MG63 (cell line): Measurements from ENCODE around the gene PIK3CB. TPM values are rescaled to one million over a fixed set of nuclear protein-coding genes. Genes with fewer than 3 reads are reported as not detected.
"Not testable (repeated sequence)": the region's sequence is repeated elsewhere in the genome, so short reads cannot be mapped to it uniquely, and the experiment has no call there.

ENCODE experiments used
- DNase-seq: peaks from one replicate; pipeline ENCODE4 v3.0.0-alpha.2; 2020
- H3K27me3 ChIP-seq: fragments of 250-450 bp; sonication (Bioruptor Pico); 2 replicates; pipeline ENCODE4 v1.5.1; 2020; ENCODE audit warnings: mild to moderate bottlenecking, moderate library complexity
- H3K36me3 ChIP-seq: fragments of 250-450 bp; sonication (Bioruptor Pico); 2 replicates; pipeline ENCODE4 v1.5.1; 2020; ENCODE audit warnings: mild to moderate bottlenecking, moderate library complexity
- H3K4me3 ChIP-seq: fragments of 250-450 bp; sonication (Bioruptor Pico); 2 replicates; pipeline ENCODE4 v1.5.1; 2020; ENCODE audit warnings: mild to moderate bottlenecking, moderate library complexity
- H3K9me3 ChIP-seq: fragments of 250-450 bp; sonication (Bioruptor Pico); 2 replicates; pipeline ENCODE4 v1.5.1; 2020; ENCODE audit warnings: mild to moderate bottlenecking, moderate library complexity
- total RNA-seq: library from RNA; depleted of rRNA; stranded (reverse); fragments of >200 nt; shearing (Covaris generic); gene quantifications from 2 replicates; pipeline ENCODE4 v1.2.3, GENCODE V29; 2014; ENCODE audit warnings: low replicate concordance

The PIK3CB gene
- total RNA-seq, 1 experiment from 2014 or later, result 40.9 TPM

DNA sequence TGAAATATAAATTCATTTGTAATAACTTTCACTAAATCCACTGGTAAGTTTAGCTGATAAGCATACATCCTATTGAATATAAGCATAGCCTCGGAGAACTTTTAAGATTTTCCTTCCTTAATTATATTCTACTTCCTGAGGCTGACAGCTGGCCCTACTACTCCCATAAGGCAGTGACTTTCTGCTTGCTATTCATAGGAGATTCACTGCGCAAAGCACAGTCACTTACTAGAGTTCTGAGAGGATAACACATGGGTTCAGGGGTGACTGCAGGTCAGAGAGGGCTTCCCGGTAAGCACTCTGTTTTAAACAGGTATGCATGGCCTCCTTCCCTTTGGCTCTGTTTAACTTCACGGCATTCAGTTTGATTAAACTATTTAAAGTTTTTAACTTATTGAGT, 150.3 kb downstream of the PIK3CB start:
- Histone ChIP-seq H3K9me3 (peaks cover 3% of the 10 kb centered on the region; the same call in 1 of the 2 replicates), H3K36me3 (peaks cover 33% of the 10 kb centered on the region), H3K4me3 (no peak overlapping the region), H3K27me3 (no peaks in the 10 kb centered on the region)
- DNase-seq, result no peak

DNA sequence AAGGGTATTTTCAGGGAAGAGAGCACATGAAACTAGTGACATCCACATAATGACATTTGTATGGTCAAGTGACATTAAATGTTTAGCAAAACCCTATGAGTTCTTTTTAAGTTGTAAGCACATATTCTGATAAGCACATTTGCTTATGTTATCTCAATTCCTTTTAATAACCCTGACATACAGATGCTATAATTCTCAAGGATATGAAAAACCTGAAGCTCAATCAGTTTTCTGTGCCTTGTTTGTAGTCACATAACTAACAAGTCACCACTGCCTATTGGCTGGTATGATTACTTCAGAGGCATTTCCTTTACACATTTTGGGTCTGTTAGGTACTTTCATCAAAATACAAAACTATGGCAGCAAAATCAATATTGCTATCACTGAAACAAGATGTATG, 152.1 kb downstream of the PIK3CB start:
- Histone ChIP-seq H3K36me3 (peaks cover 38% of the 10 kb centered on the region), H3K9me3 (peaks cover 3% of the 10 kb centered on the region), H3K4me3 (no peak overlapping the region), H3K27me3 (no peaks in the 10 kb centered on the region)
- no peak for DNase-seq

- Histone ChIP-seq H3K4me3 (no peak overlapping the region), H3K9me3 (peaks cover 2% of the 10 kb centered on the region; the same call in 1 of the 2 replicates), H3K27me3 (no peaks in the 10 kb centered on the region), H3K36me3 (peaks cover 40% of the 10 kb centered on the region)
- DNase-seq, result no peak
Measured at GRCh38 chr3:138681463-138682220, 153.1 kb downstream of the PIK3CB start.

DNA sequence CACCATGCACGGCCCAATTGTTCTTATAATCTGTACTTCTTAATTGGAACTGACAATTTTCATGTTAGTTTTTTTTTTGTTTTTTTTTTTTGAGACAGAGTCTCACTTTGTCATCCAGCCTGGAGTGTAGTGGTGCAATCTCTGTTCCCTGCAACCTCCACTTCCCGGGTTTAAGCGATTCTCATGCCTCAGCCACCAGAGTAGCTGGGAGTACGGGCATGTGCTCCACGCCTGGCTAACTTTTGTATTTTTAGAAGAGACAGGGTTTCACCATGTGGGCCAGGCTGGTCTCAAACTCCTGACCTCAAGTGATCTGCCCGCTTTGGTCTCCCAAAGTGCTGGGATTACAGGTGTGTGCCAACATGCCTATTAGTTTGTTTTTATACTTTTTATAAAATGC, 153.8 kb downstream of the PIK3CB start:
- H3K36me3 ChIP-seq, result peaks cover 45% of the 10 kb centered on the region
- H3K27me3 ChIP-seq, H3K4me3 ChIP-seq, H3K9me3 ChIP-seq, DNase-seq: not testable (repeated sequence)

DNA sequence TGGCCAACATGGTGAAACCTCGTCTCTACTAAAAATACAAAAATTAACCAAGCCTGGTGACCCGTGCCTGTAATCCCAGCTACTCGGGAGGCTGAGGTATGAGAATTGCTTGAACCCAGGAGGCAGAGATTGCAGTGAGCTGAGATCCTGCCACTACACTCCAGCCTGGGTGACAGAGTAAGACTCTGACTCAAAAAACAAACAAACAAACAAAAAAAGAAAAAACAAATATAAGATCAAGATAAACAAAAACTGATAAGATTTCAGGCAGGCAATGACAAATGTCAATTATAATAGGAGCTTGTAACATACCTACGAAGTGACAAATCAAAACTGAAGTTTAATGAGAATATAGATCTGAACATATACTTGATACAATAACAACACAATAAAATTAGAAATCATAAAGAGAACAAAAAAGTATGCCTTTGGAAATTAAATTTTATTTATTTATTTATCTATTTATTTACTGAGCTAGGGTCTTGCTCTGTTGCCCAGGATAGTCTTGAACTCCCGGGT, 155.8 kb downstream of the PIK3CB start:
- no peak for DNase-seq
- Histone ChIP-seq H3K36me3 (peaks cover 59% of the 10 kb centered on the region), H3K4me3 (no peak overlapping the region), H3K27me3 (no peaks in the 10 kb centered on the region), H3K9me3 (peaks cover 22% of the 10 kb centered on the region)

DNA sequence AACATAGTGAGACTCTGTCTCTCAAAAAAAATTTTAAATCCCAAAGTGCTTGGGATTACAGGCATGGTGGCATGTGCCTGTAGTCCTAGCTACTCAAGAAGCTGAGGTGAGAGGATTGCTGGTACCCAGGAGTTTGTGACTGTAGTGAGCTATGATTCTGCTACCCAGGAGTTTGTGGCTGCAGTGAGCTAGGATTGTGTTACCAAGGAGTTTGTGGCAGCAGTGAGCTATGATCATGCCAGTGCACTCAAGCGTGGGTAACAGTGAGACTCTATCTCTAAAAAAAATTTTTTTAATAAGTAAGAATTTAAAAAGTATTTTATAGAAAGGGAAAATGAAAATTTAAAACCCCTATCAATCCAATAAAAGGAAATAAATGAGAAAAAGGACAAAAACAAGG, 156.6 kb downstream of the PIK3CB start:
- Histone ChIP-seq H3K4me3 (no peak overlapping the region), H3K9me3 (peaks cover 24% of the 10 kb centered on the region), H3K36me3 (peaks cover 60% of the 10 kb centered on the region), H3K27me3 (no peaks in the 10 kb centered on the region)
- DNase-seq, result no peak

DNA sequence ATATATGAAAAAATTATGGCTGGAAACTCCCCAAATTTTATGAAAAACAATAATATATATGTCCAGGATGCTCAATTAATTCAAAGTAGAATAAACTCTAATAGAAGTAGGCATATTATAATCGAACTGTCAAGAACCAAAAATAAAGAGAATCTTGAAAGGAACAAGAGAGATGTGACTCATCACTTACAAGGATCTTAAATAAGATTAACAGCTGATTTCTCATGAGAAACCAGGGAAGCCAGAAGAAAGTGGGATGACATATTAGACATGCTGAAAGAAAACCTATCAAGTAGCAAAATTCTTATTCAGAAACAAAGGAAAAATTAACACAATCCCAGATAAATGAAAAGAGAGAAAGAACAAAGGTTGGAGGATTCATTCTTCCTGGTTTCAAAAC, 159.3 kb downstream of the PIK3CB start:
- Histone ChIP-seq H3K9me3 (peaks cover 24% of the 10 kb centered on the region), H3K36me3 (peaks cover 47% of the 10 kb centered on the region), H3K27me3 (no peaks in the 10 kb centered on the region), H3K4me3 (no peak overlapping the region)
- no peak for DNase-seq

DNA sequence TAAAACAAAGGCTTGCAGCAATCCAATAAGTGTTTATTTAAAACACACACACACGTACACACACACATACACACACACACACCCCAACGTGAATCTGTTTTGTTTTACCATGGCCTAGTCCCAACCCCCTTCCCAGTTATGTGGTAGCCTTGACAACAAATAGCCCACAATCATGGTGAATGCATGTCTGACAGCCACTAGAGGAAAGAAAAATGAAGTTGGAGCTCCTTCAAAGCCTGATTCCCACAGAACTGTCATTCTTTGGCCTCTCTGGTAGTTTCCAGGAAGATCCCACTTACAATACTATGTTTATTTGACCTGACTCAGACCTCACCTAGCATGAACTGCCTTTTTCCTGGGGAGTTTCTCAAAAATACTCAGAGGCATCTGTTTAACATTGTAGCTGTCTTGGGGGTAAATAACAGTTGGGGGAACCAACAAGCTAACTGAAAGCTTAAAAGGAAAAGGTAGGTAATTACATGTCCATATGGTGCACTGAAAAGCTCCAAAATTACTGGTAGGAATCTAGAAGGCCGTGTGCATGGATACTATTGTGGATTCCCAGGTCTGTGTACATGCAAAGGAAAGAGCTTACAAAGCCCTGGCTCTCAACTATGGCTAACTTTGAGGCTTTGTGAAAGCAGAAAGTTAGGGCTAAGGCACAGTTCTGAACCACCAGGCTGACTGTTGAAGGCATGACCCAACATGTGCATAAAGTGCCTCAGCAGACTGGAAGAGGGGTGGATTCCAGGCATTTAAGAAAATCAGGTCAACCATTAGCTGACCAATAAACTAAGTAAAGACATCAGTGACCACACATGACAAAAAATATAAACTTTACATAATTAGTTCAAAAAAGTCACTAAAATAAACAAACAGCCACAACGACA, 160.8 kb downstream of the PIK3CB start:
- DNase-seq, result no peak
- Histone ChIP-seq H3K36me3 (peaks cover 43% of the 10 kb centered on the region), H3K4me3 (no peak overlapping the region)

DNA sequence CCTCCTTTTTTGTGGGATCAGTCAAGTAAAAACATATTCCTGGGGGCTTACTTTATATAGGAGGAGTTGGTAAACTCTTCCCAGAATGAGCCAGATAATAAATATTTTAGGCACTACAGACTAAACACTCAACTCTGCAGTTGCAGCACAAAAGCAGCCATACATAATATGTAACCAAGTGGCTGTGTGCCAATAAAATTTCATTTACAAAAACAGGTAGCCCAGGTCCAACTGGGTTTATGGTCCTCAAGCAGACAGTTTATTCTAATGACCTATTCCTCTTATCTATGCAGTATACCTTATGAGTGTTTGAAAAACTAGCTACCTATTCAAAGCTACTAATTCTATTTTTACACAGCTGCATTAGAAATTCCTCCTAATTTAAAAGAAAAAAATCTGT, 164.3 kb downstream of the PIK3CB start:
- peaks cover 11% of the 10 kb centered on the region for H3K9me3 ChIP-seq
- peaks cover 20% of the 10 kb centered on the region for H3K36me3 ChIP-seq
- H3K27me3 ChIP-seq, result no peaks in the 10 kb centered on the region
- H3K4me3 ChIP-seq, result no peak overlapping the region
- DNase-seq, result no peak

More for the DNA sequence above, 160.8 kb downstream of the PIK3CB start:
- H3K27me3 ChIP-seq, result no peaks in the 10 kb centered on the region
- peaks cover 24% of the 10 kb centered on the region for H3K9me3 ChIP-seq

DNA sequence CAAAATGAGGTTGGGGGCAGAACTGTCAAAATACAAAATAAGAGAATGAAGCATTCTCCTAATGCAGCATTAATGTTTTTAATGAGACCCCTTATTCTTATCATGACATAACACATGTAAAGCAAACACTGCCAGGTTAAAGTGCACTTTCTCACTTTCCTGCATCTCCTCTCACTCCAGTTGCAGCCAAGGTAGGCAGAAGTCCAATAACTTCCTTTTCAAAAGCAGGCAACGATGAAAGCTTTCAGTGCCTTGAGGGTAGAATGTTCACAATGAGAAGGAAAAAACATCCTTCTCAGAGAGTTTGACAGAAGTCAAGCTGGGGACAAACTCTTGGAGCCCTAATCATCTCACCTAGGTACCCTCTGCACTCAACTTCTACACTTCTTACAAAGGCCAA, 166.6 kb downstream of the PIK3CB start:
- no peak for DNase-seq
- H3K27me3 ChIP-seq, result no peaks in the 10 kb centered on the region
- no peaks in the 10 kb centered on the region for H3K9me3 ChIP-seq
- H3K4me3 ChIP-seq, result no peak overlapping the region
- H3K36me3 ChIP-seq, result peaks cover 21% of the 10 kb centered on the region

DNA sequence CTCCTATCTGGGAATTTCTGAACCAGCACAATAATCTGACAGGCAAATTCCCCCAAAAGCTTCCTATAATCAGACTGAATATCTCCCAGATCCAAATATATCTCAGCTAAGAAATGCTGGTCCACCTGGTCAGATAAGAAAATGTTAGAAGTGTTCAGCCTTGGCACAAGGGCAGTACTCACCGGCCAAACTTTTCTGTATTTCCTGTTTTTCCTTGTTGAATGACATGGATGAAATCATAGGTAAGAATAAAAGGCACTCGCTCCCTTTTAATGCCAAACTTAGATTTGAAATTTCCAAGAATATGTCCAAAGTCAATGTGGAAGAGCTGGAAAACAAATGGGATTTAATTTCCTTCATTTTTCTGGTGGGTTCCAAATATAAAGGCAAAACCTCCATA, 177.2 kb downstream of the PIK3CB start:
- H3K27me3 ChIP-seq, result no peaks in the 10 kb centered on the region
- DNase-seq, result no peak
- no peaks in the 10 kb centered on the region for H3K9me3 ChIP-seq
- H3K36me3 ChIP-seq, result peaks cover 32% of the 10 kb centered on the region
- H3K4me3 ChIP-seq, result no peak overlapping the region

DNA sequence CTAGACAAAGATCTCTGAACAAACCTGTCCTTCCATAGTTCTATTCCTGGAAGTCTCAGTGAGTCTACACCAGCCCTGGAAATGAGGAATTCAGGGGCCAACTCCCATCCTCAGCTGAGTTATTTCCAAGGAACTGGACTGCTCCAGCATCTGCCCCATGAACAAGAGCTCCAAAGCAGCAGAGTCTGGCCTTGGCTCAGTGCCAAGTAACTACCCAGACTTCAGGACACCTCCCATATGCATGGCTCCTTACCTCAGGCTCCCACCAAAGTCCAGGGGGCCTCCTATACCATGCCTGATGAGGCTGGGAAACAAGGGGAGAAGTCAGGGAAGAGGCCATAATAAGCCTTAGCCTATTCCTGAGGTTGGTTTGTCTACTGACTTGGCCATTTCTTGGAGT, 181.2 kb downstream of the PIK3CB start:
- H3K4me3 ChIP-seq, result no peak overlapping the region
- H3K27me3 ChIP-seq, result no peaks in the 10 kb centered on the region
- peaks cover 9% of the 10 kb centered on the region for H3K9me3 ChIP-seq
- H3K36me3 ChIP-seq, result peaks cover 63% of the 10 kb centered on the region
- DNase-seq, result no peak

DNA sequence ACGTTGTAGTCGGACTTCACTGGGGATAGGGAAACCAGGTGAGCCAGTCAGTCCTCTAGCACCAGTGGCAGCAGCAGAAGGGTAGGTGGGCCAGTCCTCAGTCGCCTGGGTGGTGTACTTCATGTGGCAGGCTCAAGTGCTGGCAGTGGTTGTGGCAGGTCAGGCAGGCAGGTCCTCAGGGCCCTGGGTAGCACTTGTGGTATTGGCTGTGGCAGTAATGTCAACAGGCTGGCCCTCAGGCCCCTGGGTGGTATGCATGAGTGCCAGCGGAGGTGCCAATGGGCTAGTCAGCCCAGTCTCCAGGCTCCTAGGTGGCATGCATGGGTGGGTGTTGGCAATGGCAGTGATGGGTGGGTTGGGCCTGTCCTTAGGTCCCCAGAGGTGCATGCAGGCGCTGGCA, 185.6 kb downstream of the PIK3CB start:
- Histone ChIP-seq H3K36me3 (peaks cover 71% of the 10 kb centered on the region), H3K9me3 (peaks cover 42% of the 10 kb centered on the region), H3K27me3 (no peaks in the 10 kb centered on the region), H3K4me3 (no peak overlapping the region)
- DNase-seq, result no peak

DNA sequence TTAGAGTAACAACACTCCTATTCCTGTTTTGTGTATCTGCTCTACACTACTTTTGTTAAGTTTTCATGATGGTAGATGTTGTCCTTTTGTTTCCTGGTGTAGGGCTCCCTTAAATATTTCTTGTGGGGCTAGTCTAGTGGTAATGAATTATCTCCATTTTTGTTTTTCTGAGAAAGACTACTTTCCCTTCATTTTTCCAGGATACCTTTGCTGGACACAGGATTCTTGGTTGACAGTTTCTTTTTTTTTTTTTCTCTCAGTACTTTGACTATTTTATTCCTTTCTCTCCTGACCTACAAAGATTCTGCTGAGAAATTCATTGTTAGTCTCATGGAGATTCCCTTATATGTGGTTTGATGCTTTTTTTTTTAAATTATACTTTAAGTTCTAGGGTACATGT, 188.2 kb downstream of the PIK3CB start:
- no peaks in the 10 kb centered on the region for H3K27me3 ChIP-seq
- peaks cover 49% of the 10 kb centered on the region for H3K36me3 ChIP-seq
- DNase-seq, result no peak
- no peak overlapping the region for H3K4me3 ChIP-seq
- H3K9me3 ChIP-seq, result peaks cover 56% of the 10 kb centered on the region

- Histone ChIP-seq H3K27me3 (no peaks in the 10 kb centered on the region), H3K4me3 (no peak overlapping the region), H3K9me3 (peaks cover 56% of the 10 kb centered on the region), H3K36me3 (peaks cover 45% of the 10 kb centered on the region)
- DNase-seq, result no peak
Measured at GRCh38 chr3:138646008-138646407, 188.7 kb downstream of the PIK3CB start.

DNA sequence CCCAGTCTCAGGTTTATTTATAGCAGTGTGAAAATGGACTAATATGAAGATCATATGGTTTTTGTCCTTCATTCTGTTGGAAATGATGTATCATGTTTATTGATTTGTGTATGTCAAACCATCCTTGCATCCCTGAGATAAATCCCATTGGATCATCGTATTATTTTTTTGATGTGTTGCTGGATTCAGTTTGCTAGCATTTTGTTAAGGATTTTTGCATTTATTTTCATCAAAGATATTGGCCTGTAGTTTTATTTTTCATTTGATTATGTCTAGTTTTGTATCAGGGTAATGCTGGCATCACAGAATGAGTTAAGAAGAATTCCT, 191.8 kb downstream of the PIK3CB start:
- Histone ChIP-seq H3K9me3 (peaks cover 42% of the 10 kb centered on the region), H3K4me3 (no peak overlapping the region), H3K36me3 (peaks cover 16% of the 10 kb centered on the region), H3K27me3 (no peaks in the 10 kb centered on the region)
- DNase-seq, result no peak

DNA sequence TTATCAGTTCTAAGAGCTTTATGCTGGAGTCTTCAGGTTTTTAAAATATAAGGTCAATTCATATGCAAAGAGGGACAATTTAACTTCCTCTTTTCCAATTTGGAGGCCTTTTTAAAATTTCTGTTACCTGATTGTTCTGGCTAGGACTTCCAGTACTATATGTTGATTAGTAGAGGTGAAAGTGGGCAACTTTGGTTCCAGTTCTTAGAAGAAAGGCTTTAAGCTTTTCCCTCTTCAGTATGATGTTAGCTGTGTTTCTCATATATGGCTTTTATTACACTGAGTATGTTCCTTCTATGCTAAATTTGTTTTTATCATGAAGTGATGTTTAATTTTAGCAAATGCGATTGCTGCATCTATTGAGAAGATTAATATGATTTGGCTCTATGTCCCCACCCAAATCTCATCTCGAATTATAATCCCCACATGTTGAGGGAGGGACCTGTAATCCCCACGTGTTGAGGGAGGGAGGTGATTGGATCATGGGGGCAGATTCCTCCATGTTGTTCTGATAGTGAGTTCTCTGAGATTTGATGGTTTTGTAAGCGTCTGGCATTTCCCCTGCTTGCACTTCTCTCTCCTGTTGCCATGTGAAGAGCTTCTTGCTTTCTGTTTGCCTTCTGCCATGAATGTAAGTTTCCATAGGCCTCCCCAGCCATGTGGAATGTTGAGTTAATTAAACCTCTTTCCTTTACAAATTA, 192.4 kb downstream of the PIK3CB start:
- no peak for DNase-seq
- Histone ChIP-seq H3K36me3 (peaks cover 13% of the 10 kb centered on the region), H3K4me3 (no peak overlapping the region), H3K9me3 (peaks cover 38% of the 10 kb centered on the region), H3K27me3 (no peaks in the 10 kb centered on the region)
